Inferior parietal cortex (tissue), 1 donor: ENCODE data around the gene EIF1.

Experiments
- DNase-seq: peaks from one replicate; pipeline ENCODE4 v3.0.0-alpha.2; 2016; ENCODE audit errors: extremely low spot score

Gene EIF1

DNA sequence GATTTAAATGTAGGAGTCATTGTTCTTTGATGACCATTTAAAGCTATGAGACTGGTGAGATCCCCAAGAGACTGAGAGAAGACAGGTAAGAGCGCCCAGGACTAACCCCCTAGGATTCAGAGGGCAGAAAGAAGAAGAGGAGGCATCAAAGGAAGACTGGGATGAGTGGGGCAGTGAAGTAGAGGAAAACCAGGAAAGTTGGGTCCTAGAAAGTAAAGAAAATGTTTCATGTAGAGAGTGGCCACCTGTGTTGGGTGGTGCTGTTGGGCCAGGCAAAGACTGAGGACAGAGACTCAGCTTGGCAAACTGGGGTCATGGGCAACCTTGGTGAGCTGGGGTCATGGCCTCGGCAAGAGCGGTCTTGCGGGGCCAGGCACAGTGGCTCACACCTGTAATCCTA lies 47.1 kb downstream of the EIF1 start:
- no peak for DNase-seq

DNA sequence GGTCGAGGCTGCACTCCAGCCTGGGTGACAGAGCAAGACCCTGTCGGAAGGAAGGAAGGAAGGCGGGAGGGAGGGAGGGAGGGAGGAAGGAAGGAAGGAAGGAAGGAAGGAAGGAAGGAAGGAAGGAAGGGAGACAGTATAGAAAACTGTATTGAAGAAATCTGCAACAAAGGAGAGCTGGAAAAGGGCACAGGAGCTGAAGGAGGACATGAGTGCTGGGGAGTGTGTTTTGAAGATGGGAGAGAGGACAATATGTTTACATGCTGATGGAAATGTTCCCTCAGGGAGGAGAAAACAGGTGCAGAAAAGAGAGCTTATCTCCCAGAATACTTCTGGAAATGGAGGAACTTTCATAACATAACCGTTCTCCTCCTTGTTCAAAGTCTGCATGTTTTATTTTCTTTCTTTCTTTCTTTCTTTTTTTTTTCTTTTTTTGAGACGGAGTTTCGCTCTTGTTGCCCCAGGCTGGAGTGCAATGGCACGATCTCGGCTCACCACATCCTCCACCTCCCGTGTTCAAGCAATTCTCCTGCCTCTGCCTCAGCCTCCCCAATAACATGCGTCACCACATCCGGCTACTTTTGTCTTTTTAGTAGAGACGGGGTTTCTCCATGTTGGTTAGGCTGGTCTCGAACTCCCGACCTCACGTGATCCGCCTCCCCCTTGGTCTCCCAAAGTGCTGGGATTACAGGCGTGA lies 48.4 kb downstream of the EIF1 start:
- no peak for DNase-seq

DNA sequence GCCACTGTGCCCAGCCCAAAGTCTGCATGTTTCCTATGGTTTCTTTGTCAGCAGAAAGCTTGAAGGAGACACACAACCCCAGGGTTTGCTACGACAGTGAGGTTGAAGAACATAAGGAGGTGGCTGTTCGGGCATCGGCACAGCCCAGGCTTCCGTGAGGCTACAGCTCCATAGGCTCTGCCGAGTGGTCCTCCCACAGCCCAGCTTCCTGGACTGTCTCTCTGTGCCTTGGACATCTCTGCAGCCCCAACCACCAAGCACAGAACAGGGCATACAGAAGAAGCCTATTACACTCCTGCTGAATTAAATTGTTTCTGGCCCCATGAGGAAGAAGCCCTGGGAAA lies 49.0 kb downstream of the EIF1 start:
- no peak for DNase-seq

DNA sequence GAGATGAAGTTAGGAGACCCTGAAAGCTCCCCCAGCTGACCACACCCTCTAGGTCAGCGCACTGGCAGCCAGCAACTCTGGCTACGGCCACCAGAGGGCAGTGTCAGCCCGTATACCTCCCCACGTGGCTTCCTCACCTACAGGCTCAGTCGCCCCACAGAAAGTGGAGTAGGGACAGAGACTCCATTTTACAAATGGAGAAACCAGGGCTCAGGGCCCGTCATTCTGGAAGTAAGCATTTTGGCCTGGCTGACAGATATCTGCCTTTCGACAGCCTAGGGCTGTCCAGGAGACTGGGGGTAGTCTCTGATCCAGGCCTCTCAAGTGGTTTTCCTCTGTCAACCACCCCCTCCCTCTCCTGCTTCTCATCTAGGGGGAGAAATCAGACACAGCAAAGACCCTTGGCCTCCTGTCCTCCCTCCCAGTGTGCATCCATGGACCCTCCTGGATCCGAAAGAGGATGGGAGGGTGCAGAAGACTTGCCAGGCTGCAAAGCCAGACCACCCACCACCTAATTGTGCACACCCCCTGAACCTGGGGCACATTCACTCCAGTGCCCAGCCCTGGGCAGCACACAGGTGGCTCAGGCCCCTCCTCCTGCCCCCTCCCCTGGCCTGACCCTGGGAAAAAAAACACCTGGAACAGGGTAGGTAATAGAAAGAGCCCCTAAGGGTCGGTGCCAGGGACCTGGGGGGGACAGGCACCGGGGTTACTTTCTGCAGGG lies 49.6 kb downstream of the EIF1 start:
- peak; percentile 84 for DNase-seq

DNA sequence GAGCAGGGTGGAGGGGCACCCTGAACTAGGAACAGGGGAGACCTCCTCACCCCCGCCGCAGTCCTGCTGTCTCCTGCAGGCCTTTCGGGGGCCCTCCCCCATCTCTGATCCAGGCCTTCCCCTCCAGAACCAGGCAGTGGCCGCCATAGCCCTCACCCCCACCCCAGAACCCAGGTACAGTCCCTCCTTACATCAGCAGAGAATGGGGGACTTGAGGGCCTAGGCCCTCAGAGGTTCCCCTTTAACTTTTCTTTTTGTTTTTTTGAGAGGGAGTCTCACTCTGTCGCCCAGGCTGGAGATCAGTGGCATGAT lies 50.1 kb downstream of the EIF1 start:
- no peak for DNase-seq

DNA sequence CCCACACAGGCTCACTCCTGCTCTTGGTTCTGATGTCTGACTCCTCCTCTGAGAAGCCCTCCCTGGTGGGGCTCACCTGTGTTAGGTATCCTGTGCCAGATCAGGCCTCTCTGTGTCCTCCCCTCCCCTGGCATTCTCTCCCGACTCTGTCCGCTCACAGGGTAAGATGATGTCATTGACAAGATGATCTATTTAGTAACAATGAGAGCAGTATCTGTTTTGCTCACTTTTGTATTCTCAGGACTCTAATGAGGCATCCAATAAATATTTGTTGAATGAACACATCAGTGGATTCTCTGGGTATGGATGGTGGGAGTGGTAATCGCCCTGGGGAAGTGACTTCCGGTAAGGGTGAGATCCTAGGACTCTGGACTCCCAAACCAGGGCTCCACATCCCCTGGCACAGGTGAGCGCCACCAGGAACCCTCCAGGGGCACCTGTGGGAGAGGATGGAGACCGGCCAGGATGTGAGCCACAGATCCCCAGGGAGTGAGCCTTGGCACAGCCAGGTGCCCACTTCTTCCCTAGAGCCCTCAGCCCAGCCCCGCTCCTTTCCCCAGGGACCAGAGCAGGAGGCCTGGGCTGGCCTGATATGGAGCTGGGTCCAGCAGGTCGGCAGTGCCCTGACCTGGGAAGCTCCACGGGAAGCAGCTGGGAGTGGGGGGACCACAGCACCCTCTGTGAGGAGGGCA lies 51.1 kb downstream of the EIF1 start:
- no peak for DNase-seq

DNA sequence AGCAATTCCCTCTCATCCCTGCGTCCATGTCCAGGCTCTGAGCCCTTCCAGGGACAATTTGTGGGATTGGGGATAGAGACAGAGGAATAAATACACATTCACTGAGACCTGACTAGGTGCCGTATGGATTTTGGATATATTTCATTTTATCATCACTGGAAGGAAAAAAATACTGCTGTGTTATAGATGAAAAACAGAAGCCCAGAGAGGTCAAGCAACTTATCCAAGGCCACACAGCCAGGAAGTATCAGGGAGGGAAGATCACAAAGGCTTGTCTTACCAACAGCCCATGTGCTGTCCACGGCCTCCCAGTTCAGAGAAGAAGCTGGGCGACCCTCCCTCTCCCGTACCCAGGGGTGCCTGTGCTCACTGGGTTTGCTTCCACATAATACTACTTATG lies 51.8 kb downstream of the EIF1 start:
- no peak for DNase-seq

DNA sequence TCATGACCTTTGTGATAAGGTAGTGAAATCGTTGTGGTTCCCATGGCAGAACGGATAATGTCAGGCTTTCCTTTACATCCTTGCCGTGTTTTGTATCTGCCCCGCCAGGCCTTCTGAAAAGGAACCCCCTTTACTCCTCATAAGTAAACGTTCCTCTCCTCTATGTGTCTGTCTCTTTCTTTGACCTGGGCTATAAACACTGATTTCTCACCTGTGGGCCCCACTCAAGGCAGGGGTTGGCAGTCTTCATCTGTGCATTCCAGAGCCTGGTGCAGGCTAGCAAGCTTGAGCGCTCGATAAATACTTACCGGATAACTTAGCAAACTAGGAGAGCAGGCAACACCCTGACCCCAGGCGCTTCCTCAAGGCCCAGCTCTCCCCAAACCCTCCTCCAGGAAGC lies 53.0 kb downstream of the EIF1 start:
- DNase-seq = no peak
